ENCODE data around the gene ELAVL2.

Gene ELAVL2

DNA sequence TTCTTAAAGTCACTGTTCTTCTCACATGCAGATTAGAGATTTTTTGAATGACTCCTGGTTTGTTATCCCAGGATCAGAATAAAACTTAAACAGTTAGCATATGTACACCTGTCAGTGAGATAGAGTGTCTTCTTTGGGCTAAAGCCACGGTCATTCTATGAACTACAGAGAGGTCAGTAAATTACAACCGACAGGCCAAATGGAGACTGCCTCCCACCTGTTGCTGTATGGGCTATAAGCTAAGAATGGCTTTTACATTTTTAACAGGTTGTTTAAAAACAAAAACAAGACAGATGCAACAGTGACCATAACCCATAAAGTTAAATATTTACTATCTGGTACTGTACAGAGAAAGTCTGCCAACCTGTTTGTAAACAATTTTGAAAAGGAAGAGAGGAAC lies 125.7 kb downstream of the ELAVL2 start:
- no peak for DNase-seq (ENCODE audit: low spot score)
- CTCF ChIA-PET: interaction anchor here (0.5 to 0.7 kb wide), 3 partner anchors 44 to 66 kb away, joined by 3 to 11 read pairs (median 3); no protein-coding TSS in a partner anchor
- H3K27ac ChIP-seq: no peak overlapping the region
- POLR2A ChIA-PET (ENCODE audit: low non-redundant PET): no interaction called here
- no peak for TF ChIP-seq CTCF (conservative IDR thresholded peaks at IDR 0.05; ENCODE audit: low read depth)

DNA sequence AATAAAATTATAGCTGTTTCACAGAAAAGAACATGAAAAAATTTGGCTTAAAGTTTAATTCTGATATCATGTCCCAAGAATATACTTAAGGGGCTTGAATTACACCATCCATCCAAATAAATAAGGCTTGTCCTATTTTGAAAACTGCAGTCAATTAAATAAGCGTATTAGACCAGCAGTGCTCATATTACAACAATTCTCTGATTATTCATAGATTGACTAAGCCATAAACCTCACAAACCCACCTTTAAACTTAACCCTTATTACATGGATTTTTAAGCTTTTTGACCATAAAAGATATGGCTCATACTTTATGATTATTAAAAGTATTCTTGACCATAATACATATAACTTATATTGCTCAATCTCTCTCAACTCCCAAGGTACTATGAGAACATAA lies 127.9 kb downstream of the ELAVL2 start:
- no peak for DNase-seq (ENCODE audit: low spot score)
- no peak for TF ChIP-seq CTCF (conservative IDR thresholded peaks at IDR 0.05; ENCODE audit: low read depth)
- H3K27ac ChIP-seq: no peak overlapping the region
- POLR2A ChIA-PET (ENCODE audit: low non-redundant PET): no interaction called here
- CTCF ChIA-PET: no interaction called here

GRCh38 chr9:23695572-23695971 lies 130.5 kb downstream of the ELAVL2 start:
- DNase-seq (ENCODE audit: low spot score): peak; percentile 49
- CTCF ChIA-PET: no interaction called here
- no peak overlapping the region for H3K27ac ChIP-seq
- no peak for TF ChIP-seq CTCF (conservative IDR thresholded peaks at IDR 0.05; ENCODE audit: low read depth)
- POLR2A ChIA-PET (ENCODE audit: low non-redundant PET): no interaction called here

- no peak overlapping the region for H3K27ac ChIP-seq
- no peak for TF ChIP-seq CTCF (conservative IDR thresholded peaks at IDR 0.05; ENCODE audit: low read depth)
- DNase-seq (ENCODE audit: low spot score): no peak
- ChIA-PET CTCF (no interaction called here), POLR2A (ENCODE audit: low non-redundant PET) (no interaction called here)
These were observed 132.7 kb downstream of the ELAVL2 start for GRCh38 chr9:23693374-23693773.

GRCh38 chr9:23686896-23687295 lies 139.1 kb downstream of the ELAVL2 start:
- H3K27ac ChIP-seq: no peak overlapping the region
- no peak for DNase-seq (ENCODE audit: low spot score)
- no peak for TF ChIP-seq CTCF (conservative IDR thresholded peaks at IDR 0.05; ENCODE audit: low read depth)
- CTCF ChIA-PET: no interaction called here
- POLR2A ChIA-PET (ENCODE audit: low non-redundant PET): no interaction called here

DNA sequence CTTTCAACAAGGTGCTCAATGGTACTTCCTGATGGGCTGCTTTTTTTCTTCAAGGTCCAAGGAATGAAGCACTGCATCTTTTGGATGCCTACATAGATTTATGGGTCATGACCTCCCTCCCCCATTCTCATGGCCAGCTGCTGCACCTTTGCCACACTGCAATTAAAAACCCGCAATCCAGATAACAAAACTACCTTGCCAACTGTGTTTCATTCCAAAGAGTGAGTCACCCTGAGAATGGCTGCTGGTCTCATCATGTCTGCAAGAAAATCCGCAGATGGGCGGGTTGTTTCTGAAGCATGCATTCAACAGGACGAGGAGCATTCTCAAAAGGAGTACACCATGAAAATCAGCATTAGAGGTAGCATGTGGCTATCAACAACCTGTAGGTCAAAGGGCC lies 139.8 kb downstream of the ELAVL2 start:
- TF ChIP-seq CTCF (conservative IDR thresholded peaks at IDR 0.05; ENCODE audit: low read depth): no peak
- no peak overlapping the region for H3K27ac ChIP-seq
- peak; percentile 87 for DNase-seq (ENCODE audit: low spot score)
- POLR2A ChIA-PET (ENCODE audit: low non-redundant PET): no interaction called here
- CTCF ChIA-PET: no interaction called here

GRCh38 chr9:23683611-23684061 lies 142.4 kb downstream of the ELAVL2 start:
- ChIA-PET POLR2A (ENCODE audit: low non-redundant PET) (no interaction called here), CTCF (interaction anchor here (0.7 kb wide), 1 partner anchor 170 kb away, joined by 3 read pairs; no protein-coding TSS in a partner anchor)
- TF ChIP-seq CTCF (conservative IDR thresholded peaks at IDR 0.05; ENCODE audit: low read depth): no peak
- H3K27ac ChIP-seq: no peak overlapping the region
- DNase-seq (ENCODE audit: low spot score): no peak
